Measurements from ENCODE around the gene MSI2. TPM values are rescaled to one million over a fixed set of nuclear protein-coding genes. Genes with fewer than 3 reads are reported as not detected.

MSI2 gene
- total RNA-seq, 4 donors from 2014 or later, result 27.3 to 50.4 (median 36.8) TPM

DNA sequence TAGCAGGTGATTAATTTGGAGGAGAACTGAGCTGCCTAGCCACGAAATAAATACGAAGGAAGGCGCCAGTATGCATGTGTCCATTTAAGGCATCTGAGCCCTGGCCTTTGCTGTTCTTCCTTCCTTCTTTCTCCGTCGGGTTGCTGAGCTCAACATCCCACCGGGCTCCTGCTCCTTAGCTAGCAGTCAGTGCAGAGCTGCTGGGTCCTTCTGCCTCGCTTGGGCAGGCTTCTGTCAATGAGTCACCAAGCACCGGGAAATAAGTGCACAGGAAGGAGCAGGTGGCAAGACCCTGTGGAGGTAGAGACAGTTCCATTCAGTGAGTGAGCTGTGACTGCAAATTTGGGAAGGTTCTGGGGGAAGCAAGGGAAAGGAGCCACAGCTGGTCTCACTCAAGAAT lies 368.1 kb downstream of the MSI2 start:
- Histone ChIP-seq H3K27me3 (no peaks in the 10 kb centered on the region), H3K9me3 (no peaks in the 10 kb centered on the region), H3K4me3 (no peak overlapping the region), H3K27ac (no peak overlapping the region), H3K4me1 (peaks cover 0 to 33% (median 0%) of the 10 kb centered on the region in 3 donors), H3K36me3 (peaks cover 0 to 35% of the 10 kb centered on the region in 2 donors)
- ATAC-seq, result no peak
- WGBS, 2 donors (ENCODE audit: low coverage in 1 of 2), result 48 to 86% methylated on average over 7 to 8 of the region's 8 CpGs
- TF ChIP-seq, protein P1, sequence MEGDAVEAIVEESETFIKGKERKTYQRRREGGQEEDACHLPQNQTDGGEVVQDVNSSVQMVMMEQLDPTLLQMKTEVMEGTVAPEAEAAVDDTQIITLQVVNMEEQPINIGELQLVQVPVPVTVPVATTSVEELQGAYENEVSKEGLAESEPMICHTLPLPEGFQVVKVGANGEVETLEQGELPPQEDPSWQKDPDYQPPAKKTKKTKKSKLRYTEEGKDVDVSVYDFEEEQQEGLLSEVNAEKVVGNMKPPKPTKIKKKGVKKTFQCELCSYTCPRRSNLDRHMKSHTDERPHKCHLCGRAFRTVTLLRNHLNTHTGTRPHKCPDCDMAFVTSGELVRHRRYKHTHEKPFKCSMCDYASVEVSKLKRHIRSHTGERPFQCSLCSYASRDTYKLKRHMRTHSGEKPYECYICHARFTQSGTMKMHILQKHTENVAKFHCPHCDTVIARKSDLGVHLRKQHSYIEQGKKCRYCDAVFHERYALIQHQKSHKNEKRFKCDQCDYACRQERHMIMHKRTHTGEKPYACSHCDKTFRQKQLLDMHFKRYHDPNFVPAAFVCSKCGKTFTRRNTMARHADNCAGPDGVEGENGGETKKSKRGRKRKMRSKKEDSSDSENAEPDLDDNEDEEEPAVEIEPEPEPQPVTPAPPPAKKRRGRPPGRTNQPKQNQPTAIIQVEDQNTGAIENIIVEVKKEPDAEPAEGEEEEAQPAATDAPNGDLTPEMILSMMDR (IDR thresholded peaks at IDR 0.05), result no peak
- no peak for TF ChIP-seq POLR2AphosphoS5 (IDR thresholded peaks at IDR 0.05)
- no peak for TF ChIP-seq EP300 (IDR thresholded peaks at IDR 0.05)
- TF ChIP-seq POLR2A (IDR thresholded peaks at IDR 0.05), result no peak

DNA sequence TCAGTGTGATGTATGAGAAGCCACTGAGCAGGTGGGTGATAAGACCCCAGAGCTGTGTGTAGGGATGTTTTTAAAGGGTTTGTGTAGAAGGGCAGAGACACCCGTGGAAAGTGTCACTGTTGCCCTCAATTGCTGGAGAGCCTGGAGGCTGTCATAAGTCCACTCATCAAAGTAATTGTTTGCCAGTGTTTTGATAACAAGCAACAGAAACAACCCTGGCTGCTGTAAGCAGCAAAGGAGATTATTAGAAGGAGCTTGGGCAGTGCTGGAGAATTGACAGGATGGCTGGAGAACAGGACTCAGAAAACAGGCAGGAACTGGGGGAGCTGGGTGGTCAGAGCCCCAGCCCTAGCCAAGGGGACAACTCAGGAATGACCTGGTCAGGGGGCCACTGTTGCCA lies 369.2 kb downstream of the MSI2 start:
- no peak for ATAC-seq
- H3K4me1 ChIP-seq, result peaks cover 0 to 33% (median 0%) of the 10 kb centered on the region in 3 donors
- TF ChIP-seq POLR2A (IDR thresholded peaks at IDR 0.05) (no peak), POLR2AphosphoS5 (IDR thresholded peaks at IDR 0.05) (no peak), EP300 (IDR thresholded peaks at IDR 0.05) (no peak)
- TF ChIP-seq, protein P1 (IDR thresholded peaks at IDR 0.05), result no peak
- H3K27ac ChIP-seq, result no peak overlapping the region
- no peak overlapping the region for H3K4me3 ChIP-seq
- 100% methylated on average over 1 of the region's 1 CpG; no CpG with 5 or more reads in 1 of the 2 donors for WGBS, 2 donors (ENCODE audit: low coverage in 1 of 2)
- H3K36me3 ChIP-seq, result peaks cover 0 to 39% of the 10 kb centered on the region in 2 donors
- no peaks in the 10 kb centered on the region for H3K9me3 ChIP-seq
- no peaks in the 10 kb centered on the region for H3K27me3 ChIP-seq

DNA sequence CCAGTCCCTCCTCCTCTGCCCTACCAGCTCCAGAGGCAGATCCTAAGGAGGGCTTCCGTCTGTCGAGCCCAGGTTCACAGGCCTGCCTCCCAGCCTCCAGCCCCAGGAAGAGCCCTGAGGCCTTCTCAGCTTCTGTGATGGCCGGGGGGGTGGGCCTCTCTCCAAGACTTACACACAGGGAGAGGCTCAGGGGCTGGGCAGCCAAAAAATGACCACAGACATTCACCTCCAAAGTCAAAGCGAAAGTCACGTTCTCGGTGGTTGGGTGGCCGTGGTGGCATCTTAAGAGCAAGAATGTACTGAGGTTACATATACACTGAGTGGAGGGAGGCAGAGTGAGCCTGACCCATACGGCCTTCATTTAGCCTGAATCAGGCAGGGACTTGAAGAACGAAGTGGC lies 369.6 kb downstream of the MSI2 start:
- TF ChIP-seq, protein P1 (IDR thresholded peaks at IDR 0.05), result no peak
- TF ChIP-seq POLR2AphosphoS5 (IDR thresholded peaks at IDR 0.05), result no peak
- no peak for TF ChIP-seq EP300 (IDR thresholded peaks at IDR 0.05)
- TF ChIP-seq POLR2A (IDR thresholded peaks at IDR 0.05), result no peak
- Histone ChIP-seq H3K9me3 (no peaks in the 10 kb centered on the region), H3K36me3 (peaks cover 0 to 44% of the 10 kb centered on the region in 2 donors), H3K27ac (no peak overlapping the region), H3K4me3 (no peak overlapping the region), H3K4me1 (peaks cover 0 to 33% (median 0%) of the 10 kb centered on the region in 3 donors), H3K27me3 (no peaks in the 10 kb centered on the region)
- no peak for ATAC-seq
- 80 to 97% methylated on average over 1 to 5 of the region's 9 CpGs for WGBS, 2 donors (ENCODE audit: low coverage in 1 of 2)

DNA sequence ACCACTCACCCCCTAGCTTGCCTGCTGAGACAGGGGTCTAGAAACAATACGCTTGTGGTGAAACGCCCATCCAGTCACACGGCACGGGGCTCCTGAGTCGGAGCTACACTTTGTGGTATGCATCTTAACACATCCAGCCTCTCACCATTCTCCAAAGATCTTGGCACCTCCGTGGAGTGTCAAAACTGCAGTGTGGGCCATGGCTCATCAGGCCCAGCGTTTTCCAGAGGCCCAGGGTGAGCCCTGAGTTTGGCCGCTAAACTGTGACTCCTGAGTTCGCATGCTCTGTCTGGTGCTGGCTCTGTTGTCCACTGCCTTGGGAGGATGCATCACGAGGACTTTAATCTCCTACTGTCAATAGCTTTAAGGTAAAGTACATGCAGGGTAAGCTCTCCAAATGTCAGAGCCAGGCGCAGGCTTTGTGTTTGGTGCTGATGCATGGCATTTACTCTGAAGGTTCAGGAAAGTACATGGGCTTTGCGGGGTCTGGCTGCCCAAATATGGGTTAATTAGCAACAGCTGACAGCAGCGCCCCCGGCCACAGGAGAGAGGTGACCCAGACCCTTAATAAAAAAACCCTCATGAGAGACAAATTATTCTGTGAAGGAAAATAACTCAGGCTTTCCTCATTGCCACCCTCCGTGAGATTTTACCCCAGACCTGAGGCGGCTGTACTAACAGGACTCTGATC lies 370.3 kb downstream of the MSI2 start:
- WGBS, 2 donors (ENCODE audit: low coverage in 1 of 2), result 100% methylated on average over 2 to 3 of the region's 16 CpGs
- no peak for ATAC-seq
- no peak overlapping the region for H3K4me3 ChIP-seq
- H3K27me3 ChIP-seq, result no peaks in the 10 kb centered on the region
- H3K4me1 ChIP-seq, result peaks cover 0 to 33% (median 0%) of the 10 kb centered on the region in 3 donors
- H3K27ac ChIP-seq, result no peak overlapping the region
- peaks cover 0 to 51% of the 10 kb centered on the region in 2 donors for H3K36me3 ChIP-seq
- TF ChIP-seq, protein P1 (IDR thresholded peaks at IDR 0.05), result no peak
- TF ChIP-seq EP300 (IDR thresholded peaks at IDR 0.05) (no peak), POLR2A (IDR thresholded peaks at IDR 0.05) (no peak), POLR2AphosphoS5 (IDR thresholded peaks at IDR 0.05) (no peak)
- no peaks in the 10 kb centered on the region for H3K9me3 ChIP-seq

DNA sequence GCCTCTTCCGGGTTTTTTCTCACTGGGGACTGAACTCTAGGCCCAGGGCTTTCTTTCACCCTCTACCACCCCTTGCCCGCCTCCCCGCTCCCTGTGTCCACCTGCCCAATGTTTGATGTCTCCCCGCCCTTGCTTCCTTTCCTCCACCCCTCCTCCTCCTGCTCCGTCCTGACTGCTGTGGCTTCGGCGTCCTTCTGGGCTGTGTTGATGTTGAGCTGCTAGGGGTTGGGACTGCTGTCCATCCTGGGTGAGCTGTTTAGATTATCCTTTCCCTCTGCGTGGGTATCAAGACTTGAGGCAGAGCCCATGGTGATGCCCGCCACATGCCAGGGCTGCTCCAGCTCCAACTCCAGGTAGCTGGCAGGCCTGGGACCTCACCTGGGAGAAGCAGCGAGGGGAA lies 371.3 kb downstream of the MSI2 start:
- TF ChIP-seq POLR2A (IDR thresholded peaks at IDR 0.05) (no peak), POLR2AphosphoS5 (IDR thresholded peaks at IDR 0.05) (no peak), EP300 (IDR thresholded peaks at IDR 0.05) (no peak)
- TF ChIP-seq, protein P1 (IDR thresholded peaks at IDR 0.05), result no peak
- no peak overlapping the region for H3K4me3 ChIP-seq
- ATAC-seq, result no peak
- H3K27ac ChIP-seq, result no peak overlapping the region
- H3K4me1 ChIP-seq, result peaks cover 0 to 23% (median 0%) of the 10 kb centered on the region in 3 donors
- no peaks in the 10 kb centered on the region for H3K9me3 ChIP-seq
- H3K27me3 ChIP-seq, result no peaks in the 10 kb centered on the region
- H3K36me3 ChIP-seq, result peaks cover 0 to 60% of the 10 kb centered on the region in 2 donors
- 81 to 90% methylated on average over 3 to 6 of the region's 10 CpGs for WGBS, 2 donors (ENCODE audit: low coverage in 1 of 2)

Measured in gastroesophageal sphincter (tissue), 4 donors.